ENCODE results near the gene GPRC5C. TPM values are rescaled to one million over a fixed set of nuclear protein-coding genes. Genes with fewer than 3 reads are reported as not detected.
A peak's percentile ranks its signal among the peaks of the same experiment; 100 is the strongest.

Gene GPRC5C
- total and polyA plus RNA-seq, 2 experiments from 2014 or later, result 106 to 114 TPM

- peak overlapping the region; percentile 79 for H3K4me3 ChIP-seq
- H3K4me1 ChIP-seq (ENCODE audit: low read depth), result peaks cover 34% of the 10 kb centered on the region
- H3K27me3 ChIP-seq, result no peaks in the 10 kb centered on the region
- no peak for TF ChIP-seq CTCF (IDR thresholded peaks at IDR 0.05; ENCODE audit: low read depth, low read length)
- H3K27ac ChIP-seq, result peak overlapping the region; percentile 97
- no peaks in the 10 kb centered on the region for H3K9me3 ChIP-seq (ENCODE audit: low read depth)
- DNase-seq (ENCODE audit: low read depth in 1 of 2, low spot score in 1 of 2), result peak; percentile 78 to 96
- no peaks in the 10 kb centered on the region for H3K36me3 ChIP-seq
These were observed 951 bp upstream of the GPRC5C start for GRCh38 chr17:74430706-74431567.

GRCh38 chr17:74432424-74432690 is 469 bp downstream of the GPRC5C start:
- Histone ChIP-seq H3K27ac (peak overlapping the region; percentile 97), H3K36me3 (no peaks in the 10 kb centered on the region), H3K4me3 (peak overlapping the region; percentile 79), H3K9me3 (ENCODE audit: low read depth) (no peaks in the 10 kb centered on the region), H3K4me1 (ENCODE audit: low read depth) (peaks cover 32% of the 10 kb centered on the region), H3K27me3 (no peaks in the 10 kb centered on the region)
- DNase-seq (ENCODE audit: low read depth in 1 of 2, low spot score in 1 of 2), result no peak
- TF ChIP-seq CTCF (IDR thresholded peaks at IDR 0.05; ENCODE audit: low read depth, low read length), result no peak

GRCh38 chr17:74432766-74433391 is 991 bp downstream of the GPRC5C start:
- TF ChIP-seq CTCF (IDR thresholded peaks at IDR 0.05; ENCODE audit: low read depth, low read length), result no peak
- peak overlapping the region; percentile 97 for H3K27ac ChIP-seq
- no peak for DNase-seq (ENCODE audit: low read depth in 1 of 2, low spot score in 1 of 2)

DNA sequence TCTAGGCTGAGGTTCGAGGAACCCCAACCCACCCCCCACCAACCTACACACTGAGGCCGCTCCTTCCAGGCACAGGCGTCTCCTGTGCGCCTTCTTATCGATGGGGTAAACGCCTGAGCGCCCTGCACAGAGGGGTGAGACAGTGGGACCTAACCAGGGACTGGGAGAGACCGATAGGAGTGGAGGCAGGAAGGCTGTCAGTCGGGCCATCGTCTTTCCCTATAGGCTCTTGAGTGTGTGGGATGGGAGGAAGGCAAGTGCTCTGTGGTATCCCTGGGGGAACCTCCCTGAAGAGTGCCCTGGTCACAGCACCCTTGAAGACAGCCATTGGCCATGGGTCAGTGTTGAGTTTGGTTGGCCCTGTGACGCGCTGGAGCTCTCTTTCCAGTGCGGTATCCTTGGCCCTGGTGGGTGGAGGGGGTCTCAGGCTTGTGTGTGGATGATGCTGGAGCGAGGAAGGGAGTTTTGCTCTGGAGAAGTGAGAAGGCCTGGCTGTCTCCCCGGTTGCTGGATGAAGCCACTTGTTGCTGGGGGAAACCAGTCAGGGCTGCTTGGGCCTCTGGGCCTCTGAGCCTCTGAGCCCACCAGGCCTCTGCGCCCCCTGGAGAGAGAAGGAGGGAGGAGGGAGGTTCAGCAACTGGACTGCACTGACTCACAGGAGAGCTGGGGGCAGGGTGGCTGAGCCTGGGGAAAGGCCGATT is 1.7 kb downstream of the GPRC5C start:
- no peaks in the 10 kb centered on the region for H3K9me3 ChIP-seq (ENCODE audit: low read depth)
- H3K27me3 ChIP-seq, result no peaks in the 10 kb centered on the region
- H3K4me3 ChIP-seq, result peak overlapping the region; percentile 79
- peak; percentile 51 to 54 for DNase-seq (ENCODE audit: low read depth in 1 of 2, low spot score in 1 of 2)
- TF ChIP-seq CTCF (IDR thresholded peaks at IDR 0.05; ENCODE audit: low read depth, low read length), result peak; percentile 43
- peaks cover 27% of the 10 kb centered on the region for H3K4me1 ChIP-seq (ENCODE audit: low read depth)
- H3K36me3 ChIP-seq, result no peaks in the 10 kb centered on the region
- peak overlapping the region; percentile 97 for H3K27ac ChIP-seq

More at GRCh38 chr17:74432766-74433391, 991 bp downstream of the GPRC5C start:
- Histone ChIP-seq H3K4me1 (ENCODE audit: low read depth) (peaks cover 27% of the 10 kb centered on the region), H3K27me3 (no peaks in the 10 kb centered on the region), H3K9me3 (ENCODE audit: low read depth) (no peaks in the 10 kb centered on the region), H3K36me3 (no peaks in the 10 kb centered on the region), H3K4me3 (peak overlapping the region; percentile 79)

- Histone ChIP-seq H3K4me3 (no peak overlapping the region), H3K27ac (peak overlapping the region; percentile 44), H3K27me3 (no peaks in the 10 kb centered on the region), H3K36me3 (peaks cover 3% of the 10 kb centered on the region), H3K9me3 (ENCODE audit: low read depth) (no peaks in the 10 kb centered on the region), H3K4me1 (ENCODE audit: low read depth) (peaks cover 17% of the 10 kb centered on the region)
- no peak for TF ChIP-seq CTCF (IDR thresholded peaks at IDR 0.05; ENCODE audit: low read depth, low read length)
- no peak for DNase-seq (ENCODE audit: low read depth in 1 of 2, low spot score in 1 of 2)
These were observed 4.0 kb downstream of the GPRC5C start for GRCh38 chr17:74435775-74436359.

Data from cardiac muscle cell (in vitro differentiated cells and primary cell).